ENCODE measurements around the gene MRPL58.
A peak's percentile ranks its signal among the peaks of the same experiment; 100 is the strongest.
"Not testable (repeated sequence)": the region's sequence is repeated elsewhere in the genome, so short reads cannot be mapped to it uniquely, and the experiment has no call there.

The MRPL58 gene

GRCh38 chr17:75012346-75013091, at the start of gene MRPL58:
Gene MRPL58 (plus strand): TSS chr17:75012670. CDS start chr17:75012687, 17 bp downstream.
- Histone ChIP-seq H3K9me3 (ENCODE audit: control insufficient read depth in 2 of 2, low read length in 2 of 2) (no peaks in the 10 kb centered on the region), H3K4me1 (ENCODE audit: control insufficient read depth, insufficient read depth, low read length) (peaks cover 27% of the 10 kb centered on the region), H3K36me3 (ENCODE audit: control insufficient read depth in 2 of 2, insufficient read depth in 2 of 2, low read length in 2 of 2) (peaks cover 0 to 4% of the 10 kb centered on the region in 2 donors), H3K27me3 (ENCODE audit: control insufficient read depth in 1 of 2, insufficient read depth in 2 of 2, low read length in 2 of 2) (no peaks in the 10 kb centered on the region), H3K4me3 (ENCODE audit: low read length in 2 of 2) (peak within 1 kb of the TSS; percentile 80 to 97), H3K27ac (ENCODE audit: low read length) (peak within 1 kb of the TSS; percentile 99), H3K9ac (ENCODE audit: low read length in 2 of 2) (peak within 1 kb of the TSS; percentile 69 to 90)

- Histone ChIP-seq H3K27ac (ENCODE audit: low read length) (no peak overlapping the region), H3K36me3 (ENCODE audit: control insufficient read depth in 2 of 2, insufficient read depth in 2 of 2, low read length in 2 of 2) (peaks cover 0 to 2% of the 10 kb centered on the region in 2 donors), H3K4me3 (ENCODE audit: low read length in 2 of 2) (no peak overlapping the region), H3K4me1 (ENCODE audit: control insufficient read depth, insufficient read depth, low read length) (peaks cover 5% of the 10 kb centered on the region), H3K27me3 (ENCODE audit: control insufficient read depth in 1 of 2, insufficient read depth in 2 of 2, low read length in 2 of 2) (no peaks in the 10 kb centered on the region), H3K9me3 (ENCODE audit: control insufficient read depth in 2 of 2, low read length in 2 of 2) (no peaks in the 10 kb centered on the region), H3K9ac (ENCODE audit: low read length in 2 of 2) (no peak overlapping the region)
Observed at GRCh38 chr17:74963656-74964055, 48.8 kb upstream of the MRPL58 start.

GRCh38 chr17:74964246-74964761, 48.2 kb upstream of the MRPL58 start:
- Histone ChIP-seq H3K9ac (ENCODE audit: low read length in 2 of 2) (no peak overlapping the region), H3K4me1 (ENCODE audit: control insufficient read depth, insufficient read depth, low read length) (peaks cover 5% of the 10 kb centered on the region), H3K27ac (ENCODE audit: low read length) (no peak overlapping the region), H3K36me3 (ENCODE audit: control insufficient read depth in 2 of 2, insufficient read depth in 2 of 2, low read length in 2 of 2) (peaks cover 0 to 2% of the 10 kb centered on the region in 2 donors), H3K9me3 (ENCODE audit: control insufficient read depth in 2 of 2, low read length in 2 of 2) (no peaks in the 10 kb centered on the region), H3K4me3 (ENCODE audit: low read length in 2 of 2) (no peak overlapping the region), H3K27me3 (ENCODE audit: control insufficient read depth in 1 of 2, insufficient read depth in 2 of 2, low read length in 2 of 2) (no peaks in the 10 kb centered on the region)

GRCh38 chr17:74964988-74965622, 47.4 kb upstream of the MRPL58 start:
- H3K36me3 ChIP-seq (ENCODE audit: control insufficient read depth in 2 of 2, insufficient read depth in 2 of 2, low read length in 2 of 2), result no peaks in the 10 kb centered on the region
- no peak overlapping the region for H3K9ac ChIP-seq (ENCODE audit: low read length in 2 of 2)
- H3K9me3 ChIP-seq (ENCODE audit: control insufficient read depth in 2 of 2, low read length in 2 of 2), result no peaks in the 10 kb centered on the region
- H3K27ac ChIP-seq (ENCODE audit: low read length), result no peak overlapping the region
- no peak overlapping the region for H3K4me3 ChIP-seq (ENCODE audit: low read length in 2 of 2)
- H3K4me1 ChIP-seq (ENCODE audit: control insufficient read depth, insufficient read depth, low read length), result peaks cover 5% of the 10 kb centered on the region
- H3K27me3 ChIP-seq (ENCODE audit: control insufficient read depth in 1 of 2, insufficient read depth in 2 of 2, low read length in 2 of 2), result no peaks in the 10 kb centered on the region

GRCh38 chr17:74968361-74968780, 44.1 kb upstream of the MRPL58 start:
- Histone ChIP-seq H3K27ac (ENCODE audit: low read length) (no peak overlapping the region), H3K4me1 (ENCODE audit: control insufficient read depth, insufficient read depth, low read length) (peaks cover 17% of the 10 kb centered on the region), H3K9me3 (ENCODE audit: control insufficient read depth in 2 of 2, low read length in 2 of 2) (no peaks in the 10 kb centered on the region), H3K4me3 (ENCODE audit: low read length in 2 of 2) (no peak overlapping the region), H3K36me3 (ENCODE audit: control insufficient read depth in 2 of 2, insufficient read depth in 2 of 2, low read length in 2 of 2) (no peaks in the 10 kb centered on the region), H3K9ac (ENCODE audit: low read length in 2 of 2) (no peak overlapping the region), H3K27me3 (ENCODE audit: control insufficient read depth in 1 of 2, insufficient read depth in 2 of 2, low read length in 2 of 2) (peaks cover 2 to 4% of the 10 kb centered on the region in 2 donors)

GRCh38 chr17:74969501-74969900, 43.0 kb upstream of the MRPL58 start:
- peaks cover 17% of the 10 kb centered on the region for H3K4me1 ChIP-seq (ENCODE audit: control insufficient read depth, insufficient read depth, low read length)
- H3K27ac ChIP-seq (ENCODE audit: low read length); H3K27me3 ChIP-seq (ENCODE audit: control insufficient read depth in 1 of 2, insufficient read depth in 2 of 2, low read length in 2 of 2); H3K36me3 ChIP-seq (ENCODE audit: control insufficient read depth in 2 of 2, insufficient read depth in 2 of 2, low read length in 2 of 2); H3K4me3 ChIP-seq (ENCODE audit: low read length in 2 of 2); H3K9ac ChIP-seq (ENCODE audit: low read length in 2 of 2); H3K9me3 ChIP-seq (ENCODE audit: control insufficient read depth in 2 of 2, low read length in 2 of 2): not testable (repeated sequence)

GRCh38 chr17:74970395-74970794, 42.1 kb upstream of the MRPL58 start:
- peaks cover 2 to 4% of the 10 kb centered on the region in 2 donors for H3K27me3 ChIP-seq (ENCODE audit: control insufficient read depth in 1 of 2, insufficient read depth in 2 of 2, low read length in 2 of 2)
- peaks cover 17% of the 10 kb centered on the region for H3K4me1 ChIP-seq (ENCODE audit: control insufficient read depth, insufficient read depth, low read length)
- no peaks in the 10 kb centered on the region for H3K9me3 ChIP-seq (ENCODE audit: control insufficient read depth in 2 of 2, low read length in 2 of 2)
- H3K4me3 ChIP-seq (ENCODE audit: low read length in 2 of 2), result no peak overlapping the region
- H3K36me3 ChIP-seq (ENCODE audit: control insufficient read depth in 2 of 2, insufficient read depth in 2 of 2, low read length in 2 of 2), result no peaks in the 10 kb centered on the region
- no peak overlapping the region for H3K9ac ChIP-seq (ENCODE audit: low read length in 2 of 2)
- H3K27ac ChIP-seq (ENCODE audit: low read length), result no peak overlapping the region

- H3K36me3 ChIP-seq (ENCODE audit: control insufficient read depth in 2 of 2, insufficient read depth in 2 of 2, low read length in 2 of 2), result no peaks in the 10 kb centered on the region
- peaks cover 17% of the 10 kb centered on the region for H3K4me1 ChIP-seq (ENCODE audit: control insufficient read depth, insufficient read depth, low read length)
- peak overlapping the region; percentile 51 to 60 for H3K9ac ChIP-seq (ENCODE audit: low read length in 2 of 2)
- peak overlapping the region; percentile 18 for H3K27ac ChIP-seq (ENCODE audit: low read length)
- H3K4me3 ChIP-seq (ENCODE audit: low read length in 2 of 2), result peak overlapping the region; percentile 49 to 78
- peaks cover 2 to 4% of the 10 kb centered on the region in 2 donors for H3K27me3 ChIP-seq (ENCODE audit: control insufficient read depth in 1 of 2, insufficient read depth in 2 of 2, low read length in 2 of 2)
- H3K9me3 ChIP-seq (ENCODE audit: control insufficient read depth in 2 of 2, low read length in 2 of 2), result no peaks in the 10 kb centered on the region
Observed at GRCh38 chr17:74971069-74971841, 41.2 kb upstream of the MRPL58 start.

- Histone ChIP-seq H3K27ac (ENCODE audit: low read length) (no peak overlapping the region), H3K9me3 (ENCODE audit: control insufficient read depth in 2 of 2, low read length in 2 of 2) (no peaks in the 10 kb centered on the region), H3K4me3 (ENCODE audit: low read length in 2 of 2) (peak overlapping the region; percentile 49 to 78), H3K36me3 (ENCODE audit: control insufficient read depth in 2 of 2, insufficient read depth in 2 of 2, low read length in 2 of 2) (no peaks in the 10 kb centered on the region), H3K4me1 (ENCODE audit: control insufficient read depth, insufficient read depth, low read length) (peaks cover 17% of the 10 kb centered on the region), H3K27me3 (ENCODE audit: control insufficient read depth in 1 of 2, insufficient read depth in 2 of 2, low read length in 2 of 2) (peaks cover 2 to 4% of the 10 kb centered on the region in 2 donors), H3K9ac (ENCODE audit: low read length in 2 of 2) (peak overlapping the region; percentile 51 to 60)
Observed at GRCh38 chr17:74971842-74972106, 40.7 kb upstream of the MRPL58 start.

GRCh38 chr17:74972107-74972972, 40.1 kb upstream of the MRPL58 start, which contains the start of gene HID1:
Gene HID1 (minus strand): TSS chr17:74972759. CDS start chr17:74972656, 103 bp downstream.
- Histone ChIP-seq H3K27ac (ENCODE audit: low read length) (no peak within 1 kb of the TSS), H3K9me3 (ENCODE audit: control insufficient read depth in 2 of 2, low read length in 2 of 2) (no peaks in the 10 kb centered on the region), H3K36me3 (ENCODE audit: control insufficient read depth in 2 of 2, insufficient read depth in 2 of 2, low read length in 2 of 2) (no peaks in the 10 kb centered on the region), H3K4me3 (ENCODE audit: low read length in 2 of 2) (peak within 1 kb of the TSS; percentile 60 to 78), H3K4me1 (ENCODE audit: control insufficient read depth, insufficient read depth, low read length) (peaks cover 17% of the 10 kb centered on the region), H3K27me3 (ENCODE audit: control insufficient read depth in 1 of 2, insufficient read depth in 2 of 2, low read length in 2 of 2) (peaks cover 2 to 4% of the 10 kb centered on the region in 2 donors), H3K9ac (ENCODE audit: low read length in 2 of 2) (peak within 1 kb of the TSS; percentile 51 to 60)
